ENCODE measurements around the gene SEMA4C.
"Not testable (repeated sequence)": the region's sequence is repeated elsewhere in the genome, so short reads cannot be mapped to it uniquely, and the experiment has no call there.

The SEMA4C gene

DNA sequence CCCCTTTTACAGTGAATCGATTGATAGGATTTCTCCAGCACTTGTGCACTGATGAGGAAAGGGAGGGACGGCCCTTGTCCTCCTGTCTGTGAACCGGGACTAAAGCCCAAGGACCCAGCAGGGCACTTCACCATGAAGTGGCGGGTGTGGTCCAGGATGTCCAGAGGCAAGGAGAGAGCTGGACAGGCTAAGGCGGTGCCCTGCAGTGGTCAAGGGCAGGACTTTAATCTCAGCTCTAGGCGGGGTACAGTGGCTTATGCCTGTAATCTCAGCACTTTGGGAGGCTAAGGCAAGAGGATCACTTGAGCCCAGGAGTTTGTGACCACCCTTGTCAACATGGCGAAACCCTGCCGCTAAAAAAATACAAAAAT lies 28.2 kb upstream of the SEMA4C start:
- DNase-seq, result no peak

- no peak for DNase-seq
Measured at GRCh38 chr2:96897491-96898134, 27.7 kb upstream of the SEMA4C start.

GRCh38 chr2:96895746-96896651 lies 26.1 kb upstream of the SEMA4C start:
- DNase-seq, result peak; percentile 45

GRCh38 chr2:96895032-96895745 lies 25.3 kb upstream of the SEMA4C start:
- peak; percentile 84 for DNase-seq

- DNase-seq, result no peak
Measured at GRCh38 chr2:96894151-96894531, 24.3 kb upstream of the SEMA4C start.

DNA sequence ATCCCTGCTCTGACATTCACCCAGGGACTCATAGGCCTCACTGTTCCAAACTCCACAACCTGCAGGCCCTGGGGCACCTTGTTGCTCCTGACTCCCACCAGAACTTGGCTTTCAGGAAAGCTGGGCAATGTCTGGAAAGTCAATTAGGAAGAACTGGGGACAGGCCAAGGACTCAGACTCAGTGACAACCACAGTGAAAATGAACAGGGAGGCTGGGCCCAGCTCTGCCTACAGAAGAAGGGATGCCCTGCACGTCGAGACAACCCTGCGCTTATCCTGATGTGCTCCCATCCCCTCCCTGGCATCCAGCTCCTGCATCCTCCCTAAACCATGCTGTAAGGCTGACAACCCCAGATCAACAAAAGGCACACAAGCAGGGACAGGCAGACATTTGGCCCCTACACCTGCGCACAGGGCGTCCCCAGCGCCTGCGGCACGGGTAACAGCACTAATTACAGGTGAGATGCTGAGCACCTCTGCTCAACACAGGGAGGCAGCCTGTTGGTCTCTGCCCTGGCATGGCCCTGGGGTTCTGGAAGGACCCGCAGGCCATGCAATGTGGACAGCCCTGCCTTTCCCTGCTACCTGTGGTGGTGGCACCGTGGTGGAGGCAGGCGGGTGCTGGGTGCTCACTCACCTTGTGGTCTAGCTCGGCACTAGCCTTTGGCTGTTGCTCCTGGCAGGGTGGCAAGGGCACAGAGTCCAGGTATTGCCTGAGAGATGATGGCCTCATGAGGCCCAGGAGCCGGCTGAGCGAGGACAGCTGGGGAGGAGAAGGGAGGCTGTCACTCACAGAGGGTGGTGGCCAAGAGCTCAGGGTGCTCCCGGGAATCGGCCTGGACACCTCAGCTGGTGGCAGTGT lies 23.6 kb upstream of the SEMA4C start:
- no peak for DNase-seq

GRCh38 chr2:96891591-96892333 lies 21.9 kb upstream of the SEMA4C start:
- no peak for DNase-seq

GRCh38 chr2:96890726-96891385 lies 21.0 kb upstream of the SEMA4C start:
- DNase-seq, result no peak

- DNase-seq, result no peak
Measured at GRCh38 chr2:96890252-96890651, 20.4 kb upstream of the SEMA4C start.

DNA sequence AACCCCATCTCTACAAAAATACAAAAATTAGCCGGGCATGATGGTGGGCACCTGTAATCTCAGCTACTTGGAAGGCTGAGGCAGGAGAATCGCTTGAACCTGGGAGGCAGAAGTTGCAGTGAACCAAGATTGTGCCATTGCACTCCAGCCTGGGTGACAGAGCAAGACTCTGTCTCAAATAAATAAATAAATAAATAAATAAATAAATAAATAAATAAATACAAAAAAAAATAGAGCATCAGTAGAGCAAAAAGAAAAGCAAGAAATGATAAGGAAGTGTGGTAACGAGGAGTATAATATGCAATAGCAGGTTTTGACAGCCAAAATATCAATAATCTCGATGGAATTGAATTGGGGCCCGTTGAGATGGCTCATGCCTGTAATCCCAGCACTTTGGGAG lies 19.6 kb upstream of the SEMA4C start:
- not testable (repeated sequence) for DNase-seq

GRCh38 chr2:96888072-96889011 lies 18.5 kb upstream of the SEMA4C start:
- DNase-seq, result no peak

DNA sequence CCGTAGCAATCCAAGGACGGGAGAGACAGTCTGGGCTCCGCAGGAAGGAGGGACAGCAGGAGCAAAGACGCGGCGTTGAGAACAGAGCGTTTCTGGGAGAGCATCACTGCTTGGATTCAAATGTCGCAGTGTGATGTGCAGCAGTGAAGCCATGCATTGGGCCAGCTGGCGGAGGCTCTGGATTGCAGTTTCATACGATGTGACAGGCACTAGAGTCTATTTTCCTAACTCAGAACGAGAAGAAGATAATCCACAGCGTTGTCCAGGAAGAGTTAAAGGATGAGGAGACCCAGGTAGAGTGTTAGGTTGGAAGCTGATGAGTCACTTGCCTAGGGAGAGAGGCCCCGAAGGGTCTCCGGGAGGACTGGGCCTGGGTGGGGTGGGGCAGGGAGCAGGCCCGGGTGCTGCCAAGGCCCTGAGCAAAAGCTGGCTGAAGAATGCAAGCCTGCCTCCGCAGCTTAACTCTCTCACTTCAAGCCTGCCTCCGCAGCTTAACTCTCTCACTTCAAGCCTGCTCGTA lies 17.7 kb upstream of the SEMA4C start:
- no peak for DNase-seq

DNA sequence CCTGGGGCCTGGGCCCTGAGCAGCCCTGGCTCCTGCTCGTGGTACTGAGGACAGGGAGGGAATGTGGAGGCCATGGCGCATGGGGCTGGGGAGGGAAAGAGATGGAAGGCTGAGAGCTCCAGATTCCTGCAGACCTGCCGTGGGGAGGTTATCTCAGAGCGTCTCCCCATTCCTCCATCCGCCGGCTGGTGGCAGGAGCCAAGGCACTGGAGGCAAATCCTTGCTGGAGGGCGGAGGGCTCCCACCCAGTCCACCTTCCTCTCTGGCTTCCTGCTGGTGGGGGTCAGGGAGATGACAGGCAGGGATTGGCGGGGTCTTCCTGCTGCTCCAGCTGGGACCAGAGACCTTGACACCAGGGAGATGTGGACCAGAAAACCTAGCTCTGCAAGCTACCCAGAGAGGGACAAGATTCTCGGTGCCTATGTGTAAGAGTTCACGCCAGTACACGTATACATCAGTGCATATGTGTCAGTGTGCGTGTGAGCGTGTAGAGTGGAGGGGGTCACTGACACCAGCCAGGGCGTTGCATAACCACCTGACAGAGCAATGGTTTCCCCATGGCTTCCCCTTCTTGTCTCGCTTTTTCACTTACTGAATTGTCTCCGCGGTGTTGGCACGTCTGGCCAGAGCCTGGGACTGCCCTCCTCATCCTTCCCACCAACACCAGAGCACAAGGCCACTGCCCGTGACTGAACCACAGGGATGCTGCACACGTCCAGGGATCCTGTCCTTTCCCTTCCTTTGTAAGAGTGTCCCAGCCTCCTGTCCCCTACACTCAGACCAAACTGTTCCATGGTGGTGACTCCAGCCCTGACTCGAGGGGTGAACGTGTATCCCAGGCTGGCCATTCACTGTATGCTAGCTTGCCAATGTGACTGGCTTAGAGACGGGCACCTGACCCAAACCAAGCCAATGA lies 15.8 kb upstream of the SEMA4C start:
- DNase-seq, result no peak

DNA sequence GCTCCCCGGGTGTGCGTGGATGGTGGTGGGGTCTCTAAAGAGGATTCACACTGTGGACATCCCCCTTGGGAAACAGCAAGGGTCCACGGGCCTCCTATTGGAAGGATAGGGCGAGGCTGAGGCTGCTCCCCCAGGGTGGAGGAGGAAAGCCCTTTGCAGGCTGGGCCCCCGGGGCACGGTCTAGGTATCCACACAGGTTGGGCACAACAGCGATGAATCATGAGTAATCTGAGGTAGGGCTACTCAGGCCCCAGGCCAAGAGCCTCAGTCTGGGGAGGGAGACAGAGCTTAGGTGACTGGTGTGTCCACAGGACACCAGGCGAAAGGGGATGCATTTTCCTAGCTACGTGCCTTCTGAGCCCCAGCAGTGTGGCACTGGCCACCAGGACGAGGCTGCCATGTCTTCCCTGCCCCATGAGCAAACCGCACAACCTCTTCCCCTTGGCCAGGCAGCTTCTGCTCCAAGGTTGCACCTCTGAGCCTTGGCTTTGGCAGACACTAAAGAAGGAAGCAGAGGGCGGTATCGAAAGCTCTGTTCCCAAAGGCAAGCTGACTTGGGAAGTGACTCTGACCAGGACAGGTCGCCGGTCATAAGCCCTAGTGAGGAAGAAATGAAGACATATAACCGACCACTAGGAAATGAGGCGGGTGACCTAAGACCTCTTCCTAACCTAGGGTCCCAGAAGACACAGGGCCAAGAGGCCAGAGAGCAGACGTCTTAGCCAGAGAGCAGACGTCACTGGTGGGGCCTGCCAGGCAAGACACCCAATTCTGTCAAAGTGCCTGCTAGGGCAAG lies 14.6 kb upstream of the SEMA4C start:
- DNase-seq, result no peak

- DNase-seq, result no peak
Measured at GRCh38 chr2:96883306-96883705, 13.4 kb upstream of the SEMA4C start.

GRCh38 chr2:96882906-96883305 lies 13.0 kb upstream of the SEMA4C start:
- DNase-seq, result no peak

- no peak for DNase-seq
Measured at GRCh38 chr2:96882230-96882629, 12.3 kb upstream of the SEMA4C start.
